ENCODE measurements around the gene YBX3. TPM values are rescaled to one million over a fixed set of nuclear protein-coding genes. Genes with fewer than 3 reads are reported as not detected.

Gene YBX3
- polyA plus RNA-seq, 1 of the 3 experiments (the other 2 are of a cell fraction) = 22.4 TPM

- TF ChIP-seq, protein P1, sequence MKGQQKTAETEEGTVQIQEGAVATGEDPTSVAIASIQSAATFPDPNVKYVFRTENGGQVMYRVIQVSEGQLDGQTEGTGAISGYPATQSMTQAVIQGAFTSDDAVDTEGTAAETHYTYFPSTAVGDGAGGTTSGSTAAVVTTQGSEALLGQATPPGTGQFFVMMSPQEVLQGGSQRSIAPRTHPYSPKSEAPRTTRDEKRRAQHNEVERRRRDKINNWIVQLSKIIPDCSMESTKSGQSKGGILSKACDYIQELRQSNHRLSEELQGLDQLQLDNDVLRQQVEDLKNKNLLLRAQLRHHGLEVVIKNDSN (IDR thresholded peaks at IDR 0.05; ENCODE audit: borderline replicate concordance, low read depth) = no peak
- TF ChIP-seq YY1 (IDR thresholded peaks at IDR 0.05; ENCODE audit: low read depth) (no peak), RCOR1 (IDR thresholded peaks at IDR 0.05; ENCODE audit: low read length) (no peak), ELF1 (IDR thresholded peaks at IDR 0.05) (no peak)
- TF ChIP-seq, protein P2, sequence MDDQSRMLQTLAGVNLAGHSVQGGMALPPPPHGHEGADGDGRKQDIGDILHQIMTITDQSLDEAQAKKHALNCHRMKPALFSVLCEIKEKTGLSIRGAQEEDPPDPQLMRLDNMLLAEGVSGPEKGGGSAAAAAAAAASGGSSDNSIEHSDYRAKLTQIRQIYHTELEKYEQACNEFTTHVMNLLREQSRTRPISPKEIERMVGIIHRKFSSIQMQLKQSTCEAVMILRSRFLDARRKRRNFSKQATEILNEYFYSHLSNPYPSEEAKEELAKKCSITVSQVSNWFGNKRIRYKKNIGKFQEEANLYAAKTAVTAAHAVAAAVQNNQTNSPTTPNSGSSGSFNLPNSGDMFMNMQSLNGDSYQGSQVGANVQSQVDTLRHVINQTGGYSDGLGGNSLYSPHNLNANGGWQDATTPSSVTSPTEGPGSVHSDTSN (IDR thresholded peaks at IDR 0.05) = no peak
- Histone ChIP-seq H3K79me2 (ENCODE audit: insufficient read depth) (no peaks in the 10 kb centered on the region), H3K9ac (no peak overlapping the region), H3K4me2 (no peak overlapping the region), H3K9me2 (no peaks in the 10 kb centered on the region), H3K9me3 (no peaks in the 10 kb centered on the region), H4K20me1 (ENCODE audit: insufficient read depth) (no peaks in the 10 kb centered on the region), H3K4me1 (ENCODE audit: control insufficient read depth in 1 of 2, insufficient read depth in 2 of 2, low read depth in 1 of 2, low read length in 1 of 2) (no peaks in the 10 kb centered on the region), H3K27ac (ENCODE audit: low read depth in 2 of 2, low read length in 1 of 2) (no peak overlapping the region), H2AFZ (ENCODE audit: low read depth) (no peak overlapping the region), H3K36me3 (replicated peaks in 1 of 2; ENCODE audit: control insufficient read depth in 1 of 2, insufficient read depth in 2 of 2, low read length in 1 of 2) (no peaks in the 10 kb centered on the region), H3K4me3 (ENCODE audit: low read depth in 2 of 2, low read length in 1 of 2) (no peak overlapping the region), H3K27me3 (ENCODE audit: insufficient read depth) (peaks cover 66% of the 10 kb centered on the region), H3F3A (replicated peaks; ENCODE audit: insufficient read depth) (no peaks in the 10 kb centered on the region)
- DNase-seq = no peak
- CTCF ChIA-PET = no interaction called here
- POLR2A ChIA-PET = no interaction called here
- 12% methylated on average over 1 of the region's 1 CpG for WGBS (ENCODE audit: low lambda C conversion rate)
Observed at GRCh38 chr12:10726945-10727344, 3.8 kb upstream of the YBX3 start.

DNA sequence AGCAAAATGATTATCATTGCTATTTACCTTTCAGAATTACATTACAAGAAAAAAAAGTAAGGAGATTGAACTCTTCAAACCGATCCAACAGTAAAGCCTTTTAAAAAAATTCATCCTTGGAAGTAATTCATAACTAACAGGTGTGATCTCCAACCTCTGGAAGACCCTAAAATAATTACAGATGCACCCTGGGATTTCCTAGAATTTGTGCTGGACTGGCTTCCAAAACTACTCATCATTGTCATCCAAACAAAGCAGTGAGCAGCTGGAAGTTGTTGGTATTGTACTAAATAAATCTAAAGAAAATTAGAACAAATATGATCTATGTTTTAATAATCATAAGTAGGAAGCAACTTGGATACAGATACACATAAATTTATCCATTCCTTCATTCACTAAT lies 1.9 kb upstream of the YBX3 start:
- Histone ChIP-seq H3K4me1 (ENCODE audit: control insufficient read depth in 1 of 2, insufficient read depth in 2 of 2, low read depth in 1 of 2, low read length in 1 of 2) (no peaks in the 10 kb centered on the region), H3K9me3 (no peaks in the 10 kb centered on the region), H3K4me3 (ENCODE audit: low read depth in 2 of 2, low read length in 1 of 2) (no peak overlapping the region), H3K36me3 (replicated peaks in 1 of 2; ENCODE audit: control insufficient read depth in 1 of 2, insufficient read depth in 2 of 2, low read length in 1 of 2) (no peaks in the 10 kb centered on the region), H3K27ac (ENCODE audit: low read depth in 2 of 2, low read length in 1 of 2) (no peak overlapping the region), H3K27me3 (ENCODE audit: insufficient read depth) (peaks cover 59% of the 10 kb centered on the region), H3F3A (replicated peaks; ENCODE audit: insufficient read depth) (no peaks in the 10 kb centered on the region), H3K79me2 (ENCODE audit: insufficient read depth) (no peaks in the 10 kb centered on the region), H4K20me1 (ENCODE audit: insufficient read depth) (no peaks in the 10 kb centered on the region), H3K9me2 (no peaks in the 10 kb centered on the region), H3K4me2 (no peak overlapping the region), H2AFZ (ENCODE audit: low read depth) (no peak overlapping the region), H3K9ac (no peak overlapping the region)
- DNase-seq = no peak
- CTCF ChIA-PET = no interaction called here
- WGBS (ENCODE audit: low lambda C conversion rate) = 8% methylated on average over 1 of the region's 1 CpG
- POLR2A ChIA-PET = no interaction called here
- TF ChIP-seq, protein P2 (IDR thresholded peaks at IDR 0.05) = no peak
- TF ChIP-seq CTCF (IDR thresholded peaks at IDR 0.05) = no peak
- TF ChIP-seq, protein P1 (IDR thresholded peaks at IDR 0.05; ENCODE audit: borderline replicate concordance, low read depth) = no peak
- no peak for TF ChIP-seq NRF1 (IDR thresholded peaks at IDR 0.05; ENCODE audit: low read depth, low read length)
- TF ChIP-seq ELF1 (IDR thresholded peaks at IDR 0.05) = no peak
- no peak for TF ChIP-seq MAX (IDR thresholded peaks at IDR 0.05; ENCODE audit: low read depth)
- no peak for TF ChIP-seq IRF3 (IDR thresholded peaks at IDR 0.05; ENCODE audit: low read depth, low read length)
- no peak for TF ChIP-seq RXRA (IDR thresholded peaks at IDR 0.05; ENCODE audit: borderline replicate concordance, low read depth)
- TF ChIP-seq NFIC (IDR thresholded peaks at IDR 0.05; ENCODE audit: borderline replicate concordance) = no peak
- TF ChIP-seq GABPA (IDR thresholded peaks at IDR 0.05; ENCODE audit: low read depth) = no peak
- TF ChIP-seq TAF1 (IDR thresholded peaks at IDR 0.05; ENCODE audit: borderline replicate concordance, low read depth, low read length) = no peak
- no peak for TF ChIP-seq REST (IDR thresholded peaks at IDR 0.05; ENCODE audit: low read depth, low read length)
- TF ChIP-seq GATA2 (CRISPR knock-in tag; IDR thresholded peaks at IDR 0.05) = no peak
- no peak for TF ChIP-seq CHD2 (IDR thresholded peaks at IDR 0.05; ENCODE audit: low read length, partially characterized antibody)
